Gastrocnemius medialis (tissue), 4 donors: ENCODE data around the gene SLC7A6OS.

Experiments used
- POLR2A ChIP-seq, 2 donors: fragments of 450-650 bp; IDR thresholded peaks; one replicate each; pipeline ENCODE4 v1.6.1; 2017; ENCODE audit warnings: antibody characterized with exemption in 2 of 2, mild to moderate bottlenecking in 2 of 2, moderate library complexity in 2 of 2
- TF ChIP-seq, protein P1 (sequence below), 5 experiments: fragments of 450-650 bp in 3 of 5; fragments of 200-600 bp in 2 of 5; sonication (generic) in 2 of 5; IDR thresholded peaks in 4 of 5; conservative IDR thresholded peaks in 1 of 5; 1 replicate in 4 of 5; 2 replicates in 1 of 5; pipeline ENCODE4 v1.5.1; 2016 to 2019; ENCODE audit warnings: antibody characterized with exemption in 5 of 5, mild to moderate bottlenecking in 3 of 5, moderate library complexity in 3 of 5

DNA sequence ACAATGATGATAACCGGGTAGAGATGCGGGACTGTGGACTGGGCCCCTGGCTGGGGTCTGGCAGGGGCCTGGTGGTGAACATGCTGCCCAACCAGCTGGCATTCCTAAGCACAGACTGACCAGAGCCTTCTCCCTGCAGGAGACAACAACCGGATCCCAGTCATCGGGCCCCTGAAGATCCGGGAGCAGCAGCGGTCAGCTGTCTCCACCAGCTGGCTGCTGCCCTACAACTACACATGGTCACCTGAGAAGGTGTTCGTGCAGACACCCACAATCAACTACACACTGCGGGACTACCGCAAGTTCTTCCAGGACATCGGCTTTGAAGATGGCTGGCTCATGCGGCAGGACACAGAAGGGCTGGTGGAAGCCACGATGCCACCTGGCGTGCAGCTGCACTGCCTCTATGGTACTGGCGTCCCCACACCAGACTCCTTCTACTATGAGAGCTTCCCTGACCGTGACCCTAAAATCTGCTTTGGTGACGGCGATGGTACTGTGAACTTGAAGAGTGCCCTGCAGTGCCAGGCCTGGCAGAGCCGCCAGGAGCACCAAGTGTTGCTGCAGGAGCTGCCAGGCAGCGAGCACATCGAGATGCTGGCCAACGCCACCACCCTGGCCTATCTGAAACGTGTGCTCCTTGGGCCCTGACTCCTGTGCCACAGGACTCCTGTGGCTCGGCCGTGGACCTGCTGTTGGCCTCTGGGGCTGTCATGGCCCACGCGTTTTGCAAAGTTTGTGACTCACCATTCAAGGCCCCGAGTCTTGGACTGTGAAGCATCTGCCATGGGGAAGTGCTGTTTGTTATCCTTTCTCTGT lies 51.5 kb downstream of the SLC7A6OS start:
- TF ChIP-seq, protein P1, sequence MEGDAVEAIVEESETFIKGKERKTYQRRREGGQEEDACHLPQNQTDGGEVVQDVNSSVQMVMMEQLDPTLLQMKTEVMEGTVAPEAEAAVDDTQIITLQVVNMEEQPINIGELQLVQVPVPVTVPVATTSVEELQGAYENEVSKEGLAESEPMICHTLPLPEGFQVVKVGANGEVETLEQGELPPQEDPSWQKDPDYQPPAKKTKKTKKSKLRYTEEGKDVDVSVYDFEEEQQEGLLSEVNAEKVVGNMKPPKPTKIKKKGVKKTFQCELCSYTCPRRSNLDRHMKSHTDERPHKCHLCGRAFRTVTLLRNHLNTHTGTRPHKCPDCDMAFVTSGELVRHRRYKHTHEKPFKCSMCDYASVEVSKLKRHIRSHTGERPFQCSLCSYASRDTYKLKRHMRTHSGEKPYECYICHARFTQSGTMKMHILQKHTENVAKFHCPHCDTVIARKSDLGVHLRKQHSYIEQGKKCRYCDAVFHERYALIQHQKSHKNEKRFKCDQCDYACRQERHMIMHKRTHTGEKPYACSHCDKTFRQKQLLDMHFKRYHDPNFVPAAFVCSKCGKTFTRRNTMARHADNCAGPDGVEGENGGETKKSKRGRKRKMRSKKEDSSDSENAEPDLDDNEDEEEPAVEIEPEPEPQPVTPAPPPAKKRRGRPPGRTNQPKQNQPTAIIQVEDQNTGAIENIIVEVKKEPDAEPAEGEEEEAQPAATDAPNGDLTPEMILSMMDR (IDR thresholded peaks at IDR 0.05 in 4 of 5, conservative IDR thresholded peaks at IDR 0.05 in 1 of 5), result no peak
- TF ChIP-seq POLR2A (IDR thresholded peaks at IDR 0.05), result peak in 1 of 2 donors; percentile 20
